Hepatocyte (in vitro differentiated cells): ENCODE data around the gene ZPLD1. TPM values are rescaled to one million over a fixed set of nuclear protein-coding genes. Genes with fewer than 3 reads are reported as not detected.

ENCODE experiments used
- DNase-seq: peaks from one replicate; pipeline ENCODE4 v3.0.0-alpha.2; 2016; ENCODE audit warnings: low spot score
- H2AFZ ChIP-seq: fragments of 200-600 bp; sonication (generic); 2 replicates; pipeline ENCODE4 v1.6.0; 2016; ENCODE audit warnings: antibody characterized with exemption, mild to moderate bottlenecking
- H3K27ac ChIP-seq: fragments of 200-600 bp; sonication (generic); 2 replicates; pipeline ENCODE4 v1.5.1; 2016; ENCODE audit warnings: mild to moderate bottlenecking
- H3K27me3 ChIP-seq: fragments of 200-600 bp; sonication (generic); 2 replicates; pipeline ENCODE4 v1.6.1; 2016
- H3K36me3 ChIP-seq: fragments of 200-600 bp; sonication (generic); replicated peaks from 2 replicates; pipeline ENCODE4 v1.5.1; 2016; ENCODE audit warnings: low read depth; ENCODE audit not compliant: insufficient read depth
- H3K4me1 ChIP-seq: fragments of 200-600 bp; sonication (generic); 2 replicates; pipeline ENCODE4 v1.5.1; 2016; ENCODE audit warnings: mild to moderate bottlenecking, moderate library complexity; ENCODE audit not compliant: insufficient read depth
- H3K4me2 ChIP-seq: fragments of 200-600 bp; sonication (generic); 2 replicates; pipeline ENCODE4 v1.6.0; 2016
- H3K4me3 ChIP-seq: fragments of 200-600 bp; sonication (generic); 2 replicates; pipeline ENCODE4 v1.5.1; 2016; ENCODE audit warnings: mild to moderate bottlenecking
- H3K79me2 ChIP-seq: fragments of 200-600 bp; sonication (generic); 2 replicates; pipeline ENCODE4 v1.6.0; 2017; ENCODE audit warnings: mild to moderate bottlenecking
- H3K9me2 ChIP-seq: fragments of 200-600 bp; sonication (generic); replicated peaks from 2 replicates; pipeline ENCODE4 v1.6.0; 2017; ENCODE audit warnings: mild to moderate bottlenecking; ENCODE audit not compliant: insufficient read depth
- H3K9me3 ChIP-seq: fragments of 200-600 bp; sonication (generic); 2 replicates; pipeline ENCODE4 v1.5.1; 2016; ENCODE audit warnings: low read depth, mild to moderate bottlenecking
- H4K20me1 ChIP-seq: fragments of 200-600 bp; sonication (generic); 2 replicates; pipeline ENCODE4 v1.6.0; 2016; ENCODE audit warnings: mild to moderate bottlenecking; ENCODE audit not compliant: insufficient read depth, poor library complexity, severe bottlenecking
- CTCF ChIP-seq: fragments of 200-600 bp; sonication (generic); IDR thresholded peaks from 2 replicates; pipeline ENCODE4 v1.5.1; 2016; ENCODE audit warnings: antibody characterized with exemption, mild to moderate bottlenecking; ENCODE audit not compliant: poor library complexity
- EZH2 ChIP-seq: fragments of 200-600 bp; sonication (generic); IDR thresholded peaks from 2 replicates; pipeline ENCODE4 v1.6.1; 2016; ENCODE audit warnings: antibody characterized with exemption, mild to moderate bottlenecking, borderline replicate concordance
- EZH2phosphoT487 ChIP-seq: fragments of 200-600 bp; sonication (generic); IDR thresholded peaks from one replicate; pipeline ENCODE4 v1.6.1; 2018; ENCODE audit warnings: antibody characterized with exemption, mild to moderate bottlenecking, low read depth, moderate library complexity; ENCODE audit not compliant: unreplicated experiment, severe bottlenecking
- WGBS: methylation state at CpG from one replicate; pipeline ENCODE4 v1.1.6; 2016; ENCODE audit warnings: low lambda C conversion rate; ENCODE audit errors: missing lambda C conversion rate; 5-methylcytosine and 5-hydroxymethylcytosine counted together
- polyA plus RNA-seq: library from polyadenylated mRNA; unstranded; fragments of >200 nt; fragmentation: Nextera tagmentation; extraction: Ambion mirVana; gene quantifications from 2 replicates; pipeline ENCODE4 v1.2.1, GENCODE V29; 2016
- total RNA-seq: library from RNA; depleted of rRNA; stranded (reverse); fragments of >200 nt; gene quantifications from 2 replicates; pipeline ENCODE4 v1.2.3, GENCODE V29; 2014

ZPLD1 gene
- total and polyA plus RNA-seq, 2 experiments from 2014 or later: 0.30 to 0.40 TPM

GRCh38 chr3:102447272-102447671, 12.5 kb downstream of the ZPLD1 start:
- Histone ChIP-seq H3K4me2 (no peak overlapping the region), H3K9me3 (no peaks in the 10 kb centered on the region), H2AFZ (no peak overlapping the region), H3K79me2 (no peaks in the 10 kb centered on the region), H3K27ac (no peak overlapping the region), H3K27me3 (no peaks in the 10 kb centered on the region), H3K9me2 (no peaks in the 10 kb centered on the region), H4K20me1 (no peaks in the 10 kb centered on the region), H3K4me1 (peaks cover 4% of the 10 kb centered on the region), H3K4me3 (no peak overlapping the region), H3K36me3 (no peaks in the 10 kb centered on the region)
- TF ChIP-seq CTCF (no peak), EZH2 (no peak), EZH2phosphoT487 (no peak)
- DNase-seq: no peak
- WGBS: 79% methylated on average over 3 of the region's 3 CpGs

- no peak overlapping the region for H3K4me2 ChIP-seq
- no peak overlapping the region for H3K27ac ChIP-seq
- no peaks in the 10 kb centered on the region for H3K9me2 ChIP-seq
- no peaks in the 10 kb centered on the region for H4K20me1 ChIP-seq
- no peak for DNase-seq
- no peaks in the 10 kb centered on the region for H3K36me3 ChIP-seq
- H3K79me2 ChIP-seq: no peaks in the 10 kb centered on the region
- no peak for TF ChIP-seq EZH2phosphoT487
- no peak for TF ChIP-seq CTCF
- TF ChIP-seq EZH2: no peak
- no peak overlapping the region for H3K4me3 ChIP-seq
- 88% methylated on average over 3 of the region's 3 CpGs for WGBS
- H3K9me3 ChIP-seq: no peaks in the 10 kb centered on the region
- H3K27me3 ChIP-seq: no peaks in the 10 kb centered on the region
- no peaks in the 10 kb centered on the region for H3K4me1 ChIP-seq
- no peak overlapping the region for H2AFZ ChIP-seq
Measured at GRCh38 chr3:102449341-102449740, 14.5 kb downstream of the ZPLD1 start.

GRCh38 chr3:102449930-102450329, 15.1 kb downstream of the ZPLD1 start:
- no peaks in the 10 kb centered on the region for H3K9me2 ChIP-seq
- no peak for TF ChIP-seq EZH2
- no peak for TF ChIP-seq CTCF
- no peak for TF ChIP-seq EZH2phosphoT487
- no peaks in the 10 kb centered on the region for H3K4me1 ChIP-seq
- H3K36me3 ChIP-seq: no peaks in the 10 kb centered on the region
- DNase-seq: no peak
- H3K4me2 ChIP-seq: no peak overlapping the region
- no peak overlapping the region for H3K27ac ChIP-seq
- WGBS: 90% methylated on average over 3 of the region's 3 CpGs
- H2AFZ ChIP-seq: no peak overlapping the region
- H3K9me3 ChIP-seq: no peaks in the 10 kb centered on the region
- no peaks in the 10 kb centered on the region for H3K79me2 ChIP-seq
- H4K20me1 ChIP-seq: no peaks in the 10 kb centered on the region
- no peaks in the 10 kb centered on the region for H3K27me3 ChIP-seq
- no peak overlapping the region for H3K4me3 ChIP-seq

- Histone ChIP-seq H3K27ac (no peak overlapping the region), H3K4me2 (no peak overlapping the region)
- 95% methylated on average over 3 of the region's 3 CpGs for WGBS
Measured at GRCh38 chr3:102450976-102451375, 16.2 kb downstream of the ZPLD1 start.

More at GRCh38 chr3:102450976-102451375, 16.2 kb downstream of the ZPLD1 start:
- H3K9me2 ChIP-seq: no peaks in the 10 kb centered on the region
- H3K4me1 ChIP-seq: no peaks in the 10 kb centered on the region
- TF ChIP-seq CTCF: no peak
- no peak for TF ChIP-seq EZH2phosphoT487
- TF ChIP-seq EZH2: no peak
- DNase-seq: no peak
- no peaks in the 10 kb centered on the region for H3K9me3 ChIP-seq
- H3K4me3 ChIP-seq: no peak overlapping the region
- no peaks in the 10 kb centered on the region for H3K36me3 ChIP-seq
- no peak overlapping the region for H2AFZ ChIP-seq
- H4K20me1 ChIP-seq: no peaks in the 10 kb centered on the region
- no peaks in the 10 kb centered on the region for H3K27me3 ChIP-seq
- no peaks in the 10 kb centered on the region for H3K79me2 ChIP-seq
